Colonic mucosa (tissue), 4 donors: ENCODE measurements around the gene PLTP. TPM values are rescaled to one million over a fixed set of nuclear protein-coding genes. Genes with fewer than 3 reads are reported as not detected.

ENCODE experiments used
- DNase-seq: peaks from one replicate; pipeline ENCODE4 v3.0.0-alpha.2; 2020
- H3K27ac ChIP-seq: fragments of 200-600 bp; one replicate; pipeline ENCODE4 v1.8.0; 2021
- H3K27me3 ChIP-seq: fragments of 200-600 bp; one replicate; pipeline ENCODE4 v1.8.0; 2021
- H3K36me3 ChIP-seq: fragments of 200-600 bp; one replicate; pipeline ENCODE4 v1.8.0; 2021
- H3K4me1 ChIP-seq: fragments of 200-600 bp; one replicate; pipeline ENCODE4 v1.8.0; 2021; ENCODE audit warnings: mild to moderate bottlenecking
- H3K4me3 ChIP-seq: fragments of 200-600 bp; one replicate; pipeline ENCODE4 v1.8.0; 2021
- H3K9ac ChIP-seq, 2 donors: one replicate each; pipeline ENCODE4 v1.7.0; 2013; ENCODE audit warnings: control low read depth in 2 of 2, low read depth in 2 of 2, low read length in 2 of 2
- H3K9me3 ChIP-seq: fragments of 200-600 bp; one replicate; pipeline ENCODE4 v1.8.0; 2021
- intact Hi-C: fragments of 100-400 bp; cut with DNase I; formaldehyde crosslinking; loops from one replicate; pipeline ENCODE4 v1.14.1; 2022
- total RNA-seq, 2 donors: library from RNA; stranded (reverse); fragmentation: NEBNext Ultra II Directional in 1 of 2; extraction: Animal tissue kit (Norgen Biotek cat#: 25700) in 1 of 2; gene quantifications; one replicate each; pipeline ENCODE4 v1.2.1, GENCODE V29; 2021
- TF ChIP-seq, protein P1 (sequence below): fragments of 200-600 bp; IDR thresholded peaks from one replicate; pipeline ENCODE4 v1.8.0; 2022; ENCODE audit warnings: antibody characterized with exemption, mild to moderate bottlenecking
- donor health status: healthy.
- donor health status: DM: no; HTN: no; CAD: no.
- donor health status: DM: no; HTN: no; CAD: no.

The PLTP gene
- total RNA-seq, 2 donors from 2014 or later = 17.4 to 36.2 TPM

GRCh38 chr20:45946149-45946970 is 34.4 kb upstream of the PLTP start:
- Histone ChIP-seq H3K9me3 (no peaks in the 10 kb centered on the region), H3K27ac (no peak overlapping the region), H3K4me1 (no peaks in the 10 kb centered on the region), H3K4me3 (no peak overlapping the region), H3K36me3 (peaks cover 13% of the 10 kb centered on the region), H3K9ac (peak overlapping the region in 1 of 2 donors; percentile 24), H3K27me3 (no peaks in the 10 kb centered on the region)
- TF ChIP-seq, protein P1, sequence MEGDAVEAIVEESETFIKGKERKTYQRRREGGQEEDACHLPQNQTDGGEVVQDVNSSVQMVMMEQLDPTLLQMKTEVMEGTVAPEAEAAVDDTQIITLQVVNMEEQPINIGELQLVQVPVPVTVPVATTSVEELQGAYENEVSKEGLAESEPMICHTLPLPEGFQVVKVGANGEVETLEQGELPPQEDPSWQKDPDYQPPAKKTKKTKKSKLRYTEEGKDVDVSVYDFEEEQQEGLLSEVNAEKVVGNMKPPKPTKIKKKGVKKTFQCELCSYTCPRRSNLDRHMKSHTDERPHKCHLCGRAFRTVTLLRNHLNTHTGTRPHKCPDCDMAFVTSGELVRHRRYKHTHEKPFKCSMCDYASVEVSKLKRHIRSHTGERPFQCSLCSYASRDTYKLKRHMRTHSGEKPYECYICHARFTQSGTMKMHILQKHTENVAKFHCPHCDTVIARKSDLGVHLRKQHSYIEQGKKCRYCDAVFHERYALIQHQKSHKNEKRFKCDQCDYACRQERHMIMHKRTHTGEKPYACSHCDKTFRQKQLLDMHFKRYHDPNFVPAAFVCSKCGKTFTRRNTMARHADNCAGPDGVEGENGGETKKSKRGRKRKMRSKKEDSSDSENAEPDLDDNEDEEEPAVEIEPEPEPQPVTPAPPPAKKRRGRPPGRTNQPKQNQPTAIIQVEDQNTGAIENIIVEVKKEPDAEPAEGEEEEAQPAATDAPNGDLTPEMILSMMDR = no peak
- intact Hi-C loops = no loop called here
- peak; percentile 49 for DNase-seq

GRCh38 chr20:45945678-45946148 is 33.8 kb upstream of the PLTP start:
- TF ChIP-seq, protein P1 = no peak
- Histone ChIP-seq H3K27me3 (no peaks in the 10 kb centered on the region), H3K9ac (no peak overlapping the region), H3K36me3 (peaks cover 19% of the 10 kb centered on the region), H3K4me3 (no peak overlapping the region), H3K4me1 (no peaks in the 10 kb centered on the region), H3K9me3 (no peaks in the 10 kb centered on the region), H3K27ac (no peak overlapping the region)
- no peak for DNase-seq
- intact Hi-C loops = no loop called here

DNA sequence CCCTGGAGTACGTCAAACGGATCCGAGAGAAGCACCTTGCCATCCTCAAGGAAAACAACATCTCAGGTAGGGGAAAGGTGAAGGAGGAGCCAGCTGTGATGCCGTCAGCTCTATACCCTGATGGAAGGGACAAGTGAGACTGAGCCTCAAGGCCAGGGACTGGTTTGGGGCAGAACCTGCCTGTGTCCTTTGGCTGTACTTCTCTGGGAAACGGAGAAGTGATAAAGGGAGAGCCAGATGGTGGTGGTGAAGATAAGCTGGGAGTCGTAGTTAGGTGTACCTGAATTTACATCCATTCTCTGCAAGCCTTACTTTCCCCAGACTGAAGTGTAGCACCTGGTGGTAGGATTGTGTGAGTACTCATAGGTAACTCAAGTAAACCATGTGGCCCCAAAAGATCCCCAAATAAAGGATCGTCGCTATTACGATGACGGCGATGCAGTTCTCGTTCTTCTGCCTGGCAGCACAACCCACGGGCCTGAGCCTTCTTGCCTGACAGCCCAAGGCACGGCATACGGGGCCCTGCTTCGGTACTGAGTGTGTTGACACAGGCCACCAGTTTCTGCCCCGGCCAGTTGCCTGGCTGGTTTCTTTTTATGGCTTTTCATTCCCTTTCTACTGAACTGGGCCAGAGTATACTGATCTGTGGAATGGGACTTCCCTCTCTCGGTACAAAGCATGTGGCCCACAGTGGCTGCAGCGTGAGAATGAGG is 33.2 kb upstream of the PLTP start:
- no peak overlapping the region for H3K9ac ChIP-seq
- no peak overlapping the region for H3K27ac ChIP-seq
- H3K27me3 ChIP-seq = no peaks in the 10 kb centered on the region
- intact Hi-C loops = no loop called here
- H3K9me3 ChIP-seq = no peaks in the 10 kb centered on the region
- TF ChIP-seq, protein P1 = no peak
- H3K36me3 ChIP-seq = peaks cover 24% of the 10 kb centered on the region
- no peaks in the 10 kb centered on the region for H3K4me1 ChIP-seq
- no peak for DNase-seq
- H3K4me3 ChIP-seq = no peak overlapping the region

GRCh38 chr20:45944151-45944964 is 32.4 kb upstream of the PLTP start:
- H3K27ac ChIP-seq = no peak overlapping the region

More at GRCh38 chr20:45944151-45944964, 32.4 kb upstream of the PLTP start:
- peaks cover 24% of the 10 kb centered on the region for H3K36me3 ChIP-seq
- H3K9me3 ChIP-seq = no peaks in the 10 kb centered on the region
- no peaks in the 10 kb centered on the region for H3K4me1 ChIP-seq
- no peak overlapping the region for H3K9ac ChIP-seq
- intact Hi-C loops = no loop called here
- no peak for DNase-seq
- H3K4me3 ChIP-seq = no peak overlapping the region
- no peaks in the 10 kb centered on the region for H3K27me3 ChIP-seq
- TF ChIP-seq, protein P1 = no peak
